HepG2 (cell line): ENCODE results near the gene CFAP99. TPM values are rescaled to one million over a fixed set of nuclear protein-coding genes. Genes with fewer than 3 reads are reported as not detected.

ENCODE experiments used
- CHD2 ChIP-seq: IDR thresholded peaks from 2 replicates; pipeline ENCODE4 v1.6.1; 2011; ENCODE audit warnings: low read depth, low read length, improper control_type of control experiment
- CHD4 ChIP-seq: fragments of 200-600 bp; sonication (generic); IDR thresholded peaks from 2 replicates; pipeline ENCODE4 v1.7.0; 2017; ENCODE audit warnings: mild to moderate bottlenecking, low read length, borderline replicate concordance
- JARID2 ChIP-seq: sonication (generic); formaldehyde crosslinking; IDR thresholded peaks from 2 replicates; pipeline ENCODE4 v1.8.1; 2023; ENCODE audit warnings: missing genetic modification reagents, inconsistent platforms; ENCODE audit not compliant: insufficient replicate concordance
- MEF2D ChIP-seq: sonication (generic); formaldehyde crosslinking; IDR thresholded peaks from 2 replicates; pipeline ENCODE4 v1.5.1; 2020; ENCODE audit warnings: mild to moderate bottlenecking, missing genetic modification reagents
- PAX8 ChIP-seq: sonication (generic); formaldehyde crosslinking; IDR thresholded peaks from 2 replicates; pipeline ENCODE4 v1.8.0; 2022; ENCODE audit warnings: mild to moderate bottlenecking, missing genetic modification reagents, borderline replicate concordance
- PHF8 ChIP-seq: sonication (generic); formaldehyde crosslinking; IDR thresholded peaks from 2 replicates; pipeline ENCODE4 v1.5.0; 2020; ENCODE audit warnings: missing genetic modification reagents
- ZBTB42 ChIP-seq: sonication (generic); formaldehyde crosslinking; IDR thresholded peaks from 2 replicates; pipeline ENCODE4 v1.5.0; 2020; ENCODE audit warnings: mild to moderate bottlenecking, missing genetic modification reagents
- ZC3H13 ChIP-seq: sonication (generic); formaldehyde crosslinking; IDR thresholded peaks from 2 replicates; pipeline ENCODE4 v1.8.1; 2023; ENCODE audit warnings: mild to moderate bottlenecking, missing genetic modification reagents, moderate library complexity
- ZNF274 ChIP-seq: sonication (generic); formaldehyde crosslinking; IDR thresholded peaks from 2 replicates; pipeline ENCODE4 v1.5.1; 2020; ENCODE audit warnings: mild to moderate bottlenecking, missing genetic modification reagents
- ZNF33B ChIP-seq: sonication (generic); formaldehyde crosslinking; IDR thresholded peaks from 2 replicates; pipeline ENCODE4 v1.5.1; 2020; ENCODE audit warnings: mild to moderate bottlenecking, missing genetic modification reagents
- ZNF589 ChIP-seq: sonication (generic); formaldehyde crosslinking; conservative IDR thresholded peaks from 2 replicates; pipeline ENCODE4 v1.8.0; 2022; ENCODE audit warnings: mild to moderate bottlenecking, moderate library complexity, missing genetic modification reagents
- ZNF777 ChIP-seq: sonication (generic); formaldehyde crosslinking; IDR thresholded peaks from 2 replicates; pipeline ENCODE4 v1.4.0; 2020; ENCODE audit warnings: missing genetic modification reagents
- polyA plus RNA-seq, 8 experiments: library from polyadenylated mRNA; depleted of rRNA in 3 of 8; stranded (reverse) in 7 of 8; unstranded in 1 of 8; fragments of >200 nt; fragmentation: Illumina TruSeq in 4 of 8; extraction: Trizol in 4 of 8; gene quantifications; 2 replicates each; pipeline versions ENCODE4 v1.2.1 to v1.2.3, GENCODE V29; 2011 to 2016; ENCODE audit warnings: low read depth in 4 of 8, missing spikeins in 1 of 8, mixed read lengths in 1 of 8; ENCODE audit not compliant: insufficient read depth in 1 of 8
- total RNA-seq, 5 experiments: library from RNA; depleted of rRNA; stranded (reverse); fragments of >200 nt; fragmentation: Illumina TruSeq; extraction: Trizol; gene quantifications; 2 replicates each; pipeline ENCODE4 v1.2.3, GENCODE V29; 2016; ENCODE audit warnings: low read depth in 1 of 5
- TF ChIP-seq, protein P1 (sequence below): IDR thresholded peaks from 2 replicates; pipeline ENCODE4 v1.6.1; 2018; ENCODE audit warnings: missing genetic modification reagents
- TF ChIP-seq, protein P2 (sequence below): sonication (generic); formaldehyde crosslinking; IDR thresholded peaks from 2 replicates; pipeline ENCODE4 v1.4.0; 2020; ENCODE audit warnings: missing genetic modification reagents, low read depth, mild to moderate bottlenecking, borderline replicate concordance
- TF ChIP-seq, protein P3 (sequence below): sonication (generic); formaldehyde crosslinking; conservative IDR thresholded peaks from 2 replicates; pipeline ENCODE4 v1.4.0; 2020; ENCODE audit warnings: missing genetic modification reagents
- TF ChIP-seq, protein P4 (sequence below): IDR thresholded peaks from 2 replicates; pipeline ENCODE4 v1.6.1; 2012; ENCODE audit warnings: low read length, improper control_type of control experiment
- TF ChIP-seq, protein P5 (sequence below): sonication (generic); formaldehyde crosslinking; IDR thresholded peaks from 2 replicates; pipeline ENCODE4 v1.4.0; 2020; ENCODE audit warnings: missing genetic modification reagents
- TF ChIP-seq, protein P6 (sequence below): IDR thresholded peaks from 2 replicates; pipeline ENCODE4 v1.6.1; 2018; ENCODE audit warnings: missing genetic modification reagents, mild to moderate bottlenecking, missing compliant biosample characterization

The CFAP99 gene
- total and polyA plus RNA-seq, 2 of the 13 experiments (the other 11 are each of a cell fraction or from before 2014, with no cell fraction given): not detected

DNA sequence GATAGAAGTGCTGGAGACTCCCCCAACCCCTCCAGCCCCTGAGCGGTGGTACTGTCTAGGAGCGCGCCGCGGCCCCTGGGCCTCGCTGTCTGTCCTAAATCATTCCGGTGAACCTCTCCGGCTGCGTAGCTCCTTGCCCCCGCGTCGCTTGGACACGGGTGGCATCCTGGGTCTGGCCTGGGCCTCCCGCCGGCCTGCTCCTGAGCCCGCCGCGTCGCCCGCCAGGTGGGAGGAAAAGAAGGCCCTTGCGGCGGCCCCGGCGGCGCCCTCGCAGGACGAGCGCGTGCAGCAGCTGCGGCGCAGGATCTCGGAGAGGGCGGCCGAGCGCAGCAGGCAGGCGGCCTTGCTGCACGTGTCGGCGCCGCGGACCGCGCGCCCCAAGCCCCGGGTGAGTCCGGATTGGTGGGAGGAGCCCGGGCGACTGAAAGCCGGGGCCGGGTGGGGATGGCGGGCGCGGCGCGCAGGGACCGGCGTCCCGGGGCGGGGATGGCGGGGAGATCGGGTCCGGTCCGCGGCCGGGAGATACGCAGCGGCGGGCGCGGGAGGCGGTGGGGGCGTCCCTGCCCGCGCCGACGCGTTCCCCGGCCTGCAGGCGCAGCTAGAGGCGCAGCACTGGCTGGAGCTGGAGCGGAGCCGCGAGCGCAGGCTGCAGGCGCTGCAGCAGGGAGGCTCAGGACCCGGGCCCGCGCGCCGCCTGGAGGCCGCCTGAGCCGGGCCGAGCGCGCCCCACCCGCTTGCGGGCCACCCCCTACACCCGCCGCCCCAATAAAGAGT is 43.6 kb downstream of the CFAP99 start (continued):
- TF ChIP-seq, protein P1, sequence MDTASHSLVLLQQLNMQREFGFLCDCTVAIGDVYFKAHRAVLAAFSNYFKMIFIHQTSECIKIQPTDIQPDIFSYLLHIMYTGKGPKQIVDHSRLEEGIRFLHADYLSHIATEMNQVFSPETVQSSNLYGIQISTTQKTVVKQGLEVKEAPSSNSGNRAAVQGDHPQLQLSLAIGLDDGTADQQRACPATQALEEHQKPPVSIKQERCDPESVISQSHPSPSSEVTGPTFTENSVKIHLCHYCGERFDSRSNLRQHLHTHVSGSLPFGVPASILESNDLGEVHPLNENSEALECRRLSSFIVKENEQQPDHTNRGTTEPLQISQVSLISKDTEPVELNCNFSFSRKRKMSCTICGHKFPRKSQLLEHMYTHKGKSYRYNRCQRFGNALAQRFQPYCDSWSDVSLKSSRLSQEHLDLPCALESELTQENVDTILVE (CRISPR knock-in tag): peak; percentile 44; the same call in 1 of the 2 replicates
- TF ChIP-seq ZC3H13 (CRISPR knock-in tag): peak; percentile 92
- TF ChIP-seq, protein P2, sequence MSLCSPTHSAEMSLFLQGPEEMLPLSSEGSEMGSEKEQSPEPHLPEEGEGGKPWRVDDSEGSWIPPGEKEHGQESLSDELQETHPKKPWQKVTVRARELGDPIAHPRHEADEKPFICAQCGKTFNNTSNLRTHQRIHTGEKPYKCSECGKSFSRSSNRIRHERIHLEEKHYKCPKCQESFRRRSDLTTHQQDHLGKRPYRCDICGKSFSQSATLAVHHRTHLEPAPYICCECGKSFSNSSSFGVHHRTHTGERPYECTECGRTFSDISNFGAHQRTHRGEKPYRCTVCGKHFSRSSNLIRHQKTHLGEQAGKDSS (CRISPR knock-in tag): no peak
- TF ChIP-seq ZNF274: peak; percentile 71; the same call in 1 of the 2 replicates
- TF ChIP-seq, protein P3, sequence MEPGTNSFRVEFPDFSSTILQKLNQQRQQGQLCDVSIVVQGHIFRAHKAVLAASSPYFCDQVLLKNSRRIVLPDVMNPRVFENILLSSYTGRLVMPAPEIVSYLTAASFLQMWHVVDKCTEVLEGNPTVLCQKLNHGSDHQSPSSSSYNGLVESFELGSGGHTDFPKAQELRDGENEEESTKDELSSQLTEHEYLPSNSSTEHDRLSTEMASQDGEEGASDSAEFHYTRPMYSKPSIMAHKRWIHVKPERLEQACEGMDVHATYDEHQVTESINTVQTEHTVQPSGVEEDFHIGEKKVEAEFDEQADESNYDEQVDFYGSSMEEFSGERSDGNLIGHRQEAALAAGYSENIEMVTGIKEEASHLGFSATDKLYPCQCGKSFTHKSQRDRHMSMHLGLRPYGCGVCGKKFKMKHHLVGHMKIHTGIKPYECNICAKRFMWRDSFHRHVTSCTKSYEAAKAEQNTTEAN (CRISPR knock-in tag): peak; percentile 88
- TF ChIP-seq JARID2 (CRISPR knock-in tag): no peak
- TF ChIP-seq, protein P4, sequence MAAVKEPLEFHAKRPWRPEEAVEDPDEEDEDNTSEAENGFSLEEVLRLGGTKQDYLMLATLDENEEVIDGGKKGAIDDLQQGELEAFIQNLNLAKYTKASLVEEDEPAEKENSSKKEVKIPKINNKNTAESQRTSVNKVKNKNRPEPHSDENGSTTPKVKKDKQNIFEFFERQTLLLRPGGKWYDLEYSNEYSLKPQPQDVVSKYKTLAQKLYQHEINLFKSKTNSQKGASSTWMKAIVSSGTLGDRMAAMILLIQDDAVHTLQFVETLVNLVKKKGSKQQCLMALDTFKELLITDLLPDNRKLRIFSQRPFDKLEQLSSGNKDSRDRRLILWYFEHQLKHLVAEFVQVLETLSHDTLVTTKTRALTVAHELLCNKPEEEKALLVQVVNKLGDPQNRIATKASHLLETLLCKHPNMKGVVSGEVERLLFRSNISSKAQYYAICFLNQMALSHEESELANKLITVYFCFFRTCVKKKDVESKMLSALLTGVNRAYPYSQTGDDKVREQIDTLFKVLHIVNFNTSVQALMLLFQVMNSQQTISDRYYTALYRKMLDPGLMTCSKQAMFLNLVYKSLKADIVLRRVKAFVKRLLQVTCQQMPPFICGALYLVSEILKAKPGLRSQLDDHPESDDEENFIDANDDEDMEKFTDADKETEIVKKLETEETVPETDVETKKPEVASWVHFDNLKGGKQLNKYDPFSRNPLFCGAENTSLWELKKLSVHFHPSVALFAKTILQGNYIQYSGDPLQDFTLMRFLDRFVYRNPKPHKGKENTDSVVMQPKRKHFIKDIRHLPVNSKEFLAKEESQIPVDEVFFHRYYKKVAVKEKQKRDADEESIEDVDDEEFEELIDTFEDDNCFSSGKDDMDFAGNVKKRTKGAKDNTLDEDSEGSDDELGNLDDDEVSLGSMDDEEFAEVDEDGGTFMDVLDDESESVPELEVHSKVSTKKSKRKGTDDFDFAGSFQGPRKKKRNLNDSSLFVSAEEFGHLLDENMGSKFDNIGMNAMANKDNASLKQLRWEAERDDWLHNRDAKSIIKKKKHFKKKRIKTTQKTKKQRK: no peak
- peak; percentile 88; the same call in 1 of the 2 replicates for TF ChIP-seq ZNF589 (CRISPR knock-in tag)
- TF ChIP-seq ZNF33B: no peak; the same call in 1 of the 2 replicates
- TF ChIP-seq MEF2D (CRISPR knock-in tag): no peak
- no peak for TF ChIP-seq ZBTB42 (CRISPR knock-in tag)
- no peak for TF ChIP-seq CHD4
- no peak for TF ChIP-seq CHD2
- TF ChIP-seq, protein P5, sequence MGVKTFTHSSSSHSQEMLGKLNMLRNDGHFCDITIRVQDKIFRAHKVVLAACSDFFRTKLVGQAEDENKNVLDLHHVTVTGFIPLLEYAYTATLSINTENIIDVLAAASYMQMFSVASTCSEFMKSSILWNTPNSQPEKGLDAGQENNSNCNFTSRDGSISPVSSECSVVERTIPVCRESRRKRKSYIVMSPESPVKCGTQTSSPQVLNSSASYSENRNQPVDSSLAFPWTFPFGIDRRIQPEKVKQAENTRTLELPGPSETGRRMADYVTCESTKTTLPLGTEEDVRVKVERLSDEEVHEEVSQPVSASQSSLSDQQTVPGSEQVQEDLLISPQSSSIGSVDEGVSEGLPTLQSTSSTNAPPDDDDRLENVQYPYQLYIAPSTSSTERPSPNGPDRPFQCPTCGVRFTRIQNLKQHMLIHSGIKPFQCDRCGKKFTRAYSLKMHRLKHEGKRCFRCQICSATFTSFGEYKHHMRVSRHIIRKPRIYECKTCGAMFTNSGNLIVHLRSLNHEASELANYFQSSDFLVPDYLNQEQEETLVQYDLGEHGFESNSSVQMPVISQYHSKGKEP (CRISPR knock-in tag): peak; percentile 62; the same call in 1 of the 2 replicates
- TF ChIP-seq, protein P6, sequence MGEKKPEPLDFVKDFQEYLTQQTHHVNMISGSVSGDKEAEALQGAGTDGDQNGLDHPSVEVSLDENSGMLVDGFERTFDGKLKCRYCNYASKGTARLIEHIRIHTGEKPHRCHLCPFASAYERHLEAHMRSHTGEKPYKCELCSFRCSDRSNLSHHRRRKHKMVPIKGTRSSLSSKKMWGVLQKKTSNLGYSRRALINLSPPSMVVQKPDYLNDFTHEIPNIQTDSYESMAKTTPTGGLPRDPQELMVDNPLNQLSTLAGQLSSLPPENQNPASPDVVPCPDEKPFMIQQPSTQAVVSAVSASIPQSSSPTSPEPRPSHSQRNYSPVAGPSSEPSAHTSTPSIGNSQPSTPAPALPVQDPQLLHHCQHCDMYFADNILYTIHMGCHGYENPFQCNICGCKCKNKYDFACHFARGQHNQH (CRISPR knock-in tag): no peak
- TF ChIP-seq ZNF777 (CRISPR knock-in tag): peak; percentile 80
- TF ChIP-seq PHF8 (CRISPR knock-in tag): peak; percentile 51; the same call in 1 of the 2 replicates
- TF ChIP-seq PAX8: peak; percentile 83; the same call in 1 of the 2 replicates
